GM12801 (cell line): Measurements from ENCODE around the gene MYOZ3.

Experiments
- CTCF ChIP-seq: IDR thresholded peaks from one replicate; pipeline ENCODE4 v1.5.1; 2011; ENCODE audit warnings: control low read depth; ENCODE audit not compliant: insufficient read length; ENCODE audit errors: extremely low read depth

Gene MYOZ3

GRCh38 chr5:150645070-150645700 lies 15.9 kb upstream of the MYOZ3 start:
- no peak for TF ChIP-seq CTCF

GRCh38 chr5:150647275-150648251 lies 13.5 kb upstream of the MYOZ3 start:
- TF ChIP-seq CTCF = no peak

GRCh38 chr5:150648294-150649107 lies 12.6 kb upstream of the MYOZ3 start:
- TF ChIP-seq CTCF = no peak

- no peak for TF ChIP-seq CTCF
Observed at GRCh38 chr5:150649108-150650020, 11.7 kb upstream of the MYOZ3 start.

GRCh38 chr5:150650021-150651006 lies 10.7 kb upstream of the MYOZ3 start:
- TF ChIP-seq CTCF = no peak

GRCh38 chr5:150651382-150651781 lies 9.7 kb upstream of the MYOZ3 start:
- no peak for TF ChIP-seq CTCF
